ENCODE measurements around the gene DHX30. TPM values are rescaled to one million over a fixed set of nuclear protein-coding genes. Genes with fewer than 3 reads are reported as not detected.

The DHX30 gene
- total RNA-seq, 1 experiment from 2014 or later = 75.4 TPM

DNA sequence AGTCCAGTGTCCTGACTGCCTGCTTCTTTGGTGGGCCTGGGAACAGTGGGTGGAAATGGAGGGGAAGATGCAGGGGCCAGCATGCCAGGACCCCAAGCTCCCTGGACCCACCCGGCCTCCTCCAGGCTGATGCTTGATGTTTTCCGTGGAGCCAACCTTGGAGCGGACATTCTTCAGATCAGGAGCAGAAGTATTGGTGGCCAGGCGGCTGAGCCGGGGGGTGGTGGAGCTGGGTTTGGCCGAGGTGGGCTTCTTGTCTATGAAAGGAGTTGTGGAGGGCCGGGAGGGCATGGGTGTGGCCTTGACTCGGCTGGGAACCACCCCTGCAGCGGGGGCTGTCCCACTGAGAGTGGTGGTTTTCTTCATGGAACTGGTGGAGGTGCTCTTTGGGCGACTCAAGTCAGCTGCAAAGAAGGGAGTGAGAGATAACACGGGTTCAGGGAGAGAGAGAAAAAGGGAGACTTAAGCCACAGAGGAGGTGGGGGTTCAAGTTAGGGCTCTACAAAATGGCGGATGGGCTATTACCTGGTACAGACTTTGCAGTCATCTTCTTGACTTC, 67.8 kb downstream of the DHX30 start:
- TF ChIP-seq CTCF (IDR thresholded peaks at IDR 0.05; ENCODE audit: unreplicated experiment) = no peak
- H3K4me1 Mint-ChIP-seq (ENCODE audit: low read depth, unreplicated experiment) = no peaks in the 10 kb centered on the region
- intact Hi-C loops (cut with micrococcal nuclease; ENCODE audit: unreplicated experiment) = no loop called here
- no peaks in the 10 kb centered on the region for H3K9me3 Mint-ChIP-seq (ENCODE audit: low read depth, unreplicated experiment)
- H3K36me3 Mint-ChIP-seq (ENCODE audit: insufficient read depth, unreplicated experiment) = peaks cover 27% of the 10 kb centered on the region
- no TSS peak for BruUV-seq (replicated peaks)
- no peak overlapping the region for H3K4me3 Mint-ChIP-seq (ENCODE audit: low read depth, unreplicated experiment)
- no peak overlapping the region for H3K27ac Mint-ChIP-seq (ENCODE audit: unreplicated experiment)
- DNase-seq = no peak
- CTCF ChIA-PET = no interaction called here
- no peaks in the 10 kb centered on the region for H3K27me3 Mint-ChIP-seq (ENCODE audit: unreplicated experiment)

- TF ChIP-seq CTCF (IDR thresholded peaks at IDR 0.05; ENCODE audit: unreplicated experiment) = no peak
- Mint-ChIP-seq H3K4me3 (ENCODE audit: low read depth, unreplicated experiment) (no peak overlapping the region), H3K9me3 (ENCODE audit: low read depth, unreplicated experiment) (no peaks in the 10 kb centered on the region), H3K4me1 (ENCODE audit: low read depth, unreplicated experiment) (no peaks in the 10 kb centered on the region), H3K27ac (ENCODE audit: unreplicated experiment) (no peak overlapping the region), H3K27me3 (ENCODE audit: unreplicated experiment) (no peaks in the 10 kb centered on the region), H3K36me3 (ENCODE audit: insufficient read depth, unreplicated experiment) (peaks cover 20% of the 10 kb centered on the region)
- intact Hi-C loops (cut with micrococcal nuclease; ENCODE audit: unreplicated experiment) = no loop called here
- CTCF ChIA-PET = no interaction called here
- BruUV-seq (replicated peaks) = no TSS peak
- DNase-seq = no peak
Measured at GRCh38 chr3:47871389-47871788, 68.5 kb downstream of the DHX30 start.

DNA sequence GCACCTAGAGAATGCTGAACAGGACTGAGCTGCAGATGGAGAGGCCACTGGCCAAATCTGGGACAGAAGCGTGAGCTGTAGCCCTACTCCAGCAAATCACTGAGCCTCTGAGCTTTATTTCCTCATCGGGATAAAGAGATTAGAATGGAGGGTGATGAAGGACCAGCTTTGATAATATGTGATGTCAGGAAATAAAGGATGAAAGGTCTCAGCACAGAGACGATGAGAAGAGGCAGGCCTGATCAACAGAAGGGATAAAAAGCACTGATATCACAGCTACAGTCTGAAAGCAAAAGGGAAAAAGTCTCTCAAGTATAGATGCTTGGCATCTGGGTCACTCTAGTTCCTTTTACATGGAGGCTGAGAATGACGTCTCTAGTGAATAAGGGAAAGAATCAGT, 70.0 kb downstream of the DHX30 start:
- Mint-ChIP-seq H3K9me3 (ENCODE audit: low read depth, unreplicated experiment) (no peaks in the 10 kb centered on the region), H3K4me1 (ENCODE audit: low read depth, unreplicated experiment) (no peaks in the 10 kb centered on the region), H3K36me3 (ENCODE audit: insufficient read depth, unreplicated experiment) (peaks cover 20% of the 10 kb centered on the region), H3K27ac (ENCODE audit: unreplicated experiment) (peak overlapping the region; percentile 60), H3K4me3 (ENCODE audit: low read depth, unreplicated experiment) (no peak overlapping the region), H3K27me3 (ENCODE audit: unreplicated experiment) (no peaks in the 10 kb centered on the region)
- DNase-seq = no peak
- CTCF ChIA-PET = no interaction called here
- intact Hi-C loops (cut with micrococcal nuclease; ENCODE audit: unreplicated experiment) = no loop called here
- BruUV-seq (replicated peaks) = no TSS peak
- no peak for TF ChIP-seq CTCF (IDR thresholded peaks at IDR 0.05; ENCODE audit: unreplicated experiment)

DNA sequence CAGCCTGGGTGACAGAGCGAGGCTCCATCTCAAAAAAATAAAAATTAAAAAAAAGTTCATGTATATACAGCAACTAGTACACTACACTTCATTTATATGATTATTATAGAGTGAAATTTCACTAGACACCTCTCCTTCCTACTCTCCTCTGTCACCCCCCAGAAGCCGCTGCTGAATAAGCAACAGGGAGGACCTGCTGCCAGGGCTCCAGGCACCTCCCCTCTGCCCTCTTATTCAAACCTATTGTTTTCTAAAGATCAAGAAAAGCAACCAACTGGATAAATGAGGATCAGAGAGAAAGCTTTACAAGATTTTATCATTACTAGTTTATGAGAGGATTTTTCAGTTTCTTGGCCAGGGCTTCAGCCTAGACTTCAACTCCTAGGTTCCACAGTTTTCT, 71.5 kb downstream of the DHX30 start:
- Mint-ChIP-seq H3K36me3 (ENCODE audit: insufficient read depth, unreplicated experiment) (peaks cover 20% of the 10 kb centered on the region), H3K4me1 (ENCODE audit: low read depth, unreplicated experiment) (no peaks in the 10 kb centered on the region), H3K27me3 (ENCODE audit: unreplicated experiment) (no peaks in the 10 kb centered on the region), H3K4me3 (ENCODE audit: low read depth, unreplicated experiment) (no peak overlapping the region), H3K27ac (ENCODE audit: unreplicated experiment) (no peak overlapping the region), H3K9me3 (ENCODE audit: low read depth, unreplicated experiment) (no peaks in the 10 kb centered on the region)
- intact Hi-C loops (cut with micrococcal nuclease; ENCODE audit: unreplicated experiment) = no loop called here
- DNase-seq = no peak
- CTCF ChIA-PET = no interaction called here
- no peak for TF ChIP-seq CTCF (IDR thresholded peaks at IDR 0.05; ENCODE audit: unreplicated experiment)
- BruUV-seq (replicated peaks) = no TSS peak

All from Calu3 (cell line).